Measurements from ENCODE around the gene FAM131A.

GRCh38 chr3:184382326-184383032 lies 45.1 kb downstream of the FAM131A start:
- TF ChIP-seq CTCF (IDR thresholded peaks at IDR 0.05) (no peak), POLR2A (IDR thresholded peaks at IDR 0.05) (no peak)
